Ovary (tissue), 9 donors: Measurements from ENCODE around the gene FGD4. TPM values are rescaled to one million over a fixed set of nuclear protein-coding genes. Genes with fewer than 3 reads are reported as not detected.

Source experiments
- DNase-seq, 5 donors: peaks; one replicate each; pipeline ENCODE4 v3.0.0-alpha.2; 2019 to 2020
- H3K27ac ChIP-seq, 2 donors: fragments of 200-600 bp; one replicate each; pipeline versions ENCODE4 v1.5.1 to v1.8.0; 2019 to 2022
- H3K27me3 ChIP-seq: fragments of 200-600 bp; one replicate; pipeline ENCODE4 v1.8.0; 2022
- H3K36me3 ChIP-seq: fragments of 200-600 bp; sonication (generic); one replicate; pipeline ENCODE4 v1.5.1; 2019
- H3K4me1 ChIP-seq: one replicate; pipeline ENCODE4 v1.8.1; 2013; ENCODE audit warnings: mild to moderate bottlenecking, moderate library complexity; ENCODE audit not compliant: insufficient read depth
- H3K4me3 ChIP-seq: fragments of 200-600 bp; sonication (generic); one replicate; pipeline ENCODE4 v1.5.1; 2017
- H3K9me3 ChIP-seq, 2 donors: fragments of 200-600 bp in 1 of 2; sonication (generic) in 1 of 2; one replicate each; pipeline versions ENCODE4 v1.5.1 to v1.8.1; 2013 to 2019; ENCODE audit warnings: mild to moderate bottlenecking in 1 of 2, moderate library complexity in 1 of 2
- CTCF ChIP-seq, 3 donors: fragments of 450-650 bp in 2 of 3; fragments of 200-600 bp in 1 of 3; IDR thresholded peaks; one replicate each; pipeline versions ENCODE4 v1.5.1 to v1.8.0; 2016 to 2022; ENCODE audit warnings: antibody characterized with exemption in 3 of 3, mild to moderate bottlenecking in 1 of 3
- EP300 ChIP-seq: sonication (generic); formaldehyde crosslinking; IDR thresholded peaks from one replicate; pipeline ENCODE4 v1.6.1; 2017; ENCODE audit warnings: antibody characterized with exemption
- POLR2A ChIP-seq: fragments of 450-650 bp; IDR thresholded peaks from one replicate; pipeline ENCODE4 v1.6.1; 2017; ENCODE audit warnings: antibody characterized with exemption, mild to moderate bottlenecking, moderate library complexity
- WGBS, 3 donors: extraction: QIAGEN DNeasy Blood & Tissue Kit in 1 of 3; methylation state at CpG; one replicate each; pipeline versions ENCODE4 v1.1.5 to v1.1.7; 2013 to 2017; 5-methylcytosine and 5-hydroxymethylcytosine counted together
- intact Hi-C, 4 donors: fragments of 100-400 bp; cut with DNase I; formaldehyde crosslinking; loops; one replicate each; pipeline versions ENCODE4 v1.11.0 to v1.15.1; 2022 to 2023
- polyA plus RNA-seq, 2 donors: library from polyadenylated mRNA; stranded (reverse); fragments of 200-250 nt in 1 of 2; fragments of 350-450 nt in 1 of 2; fragmentation: Illumina TruSeq in 1 of 2; extraction: RNeasy Lipid Tissue Mini Kit (QIAGEN cat#74804) in 1 of 2; gene quantifications; one replicate each; pipeline ENCODE4 v1.2.3, GENCODE V29; 2013 to 2014
- total RNA-seq, 7 donors: library from RNA; depleted of rRNA in 2 of 7; stranded (reverse); fragments of >200 nt in 2 of 7; fragmentation: NEBNext Ultra II Directional in 3 of 7; extraction: Animal tissue kit (Norgen Biotek cat#: 25700) in 3 of 7; gene quantifications; one replicate each; pipeline versions ENCODE4 v1.1.0 to v1.2.4, GENCODE V29; 2016 to 2023
- donor health status: DM: no; HTN: no; CAD: no; lungs with moderate emphysema.
- donor health status: DM: no; HTN: no; CAD: no.
- donor health status: Bipolar disorder and iron deficiency.
- donor health status: DM: yes; HTN: yes; CAD: no.
- donor health status: DM: no; HTN: no; CAD: no.
- donor health status: DM: yes; HTN: yes; CAD: no.

Gene FGD4
- total and polyA plus RNA-seq, 9 donors, result 14.6 to 85.0 (median 51.6) TPM

DNA sequence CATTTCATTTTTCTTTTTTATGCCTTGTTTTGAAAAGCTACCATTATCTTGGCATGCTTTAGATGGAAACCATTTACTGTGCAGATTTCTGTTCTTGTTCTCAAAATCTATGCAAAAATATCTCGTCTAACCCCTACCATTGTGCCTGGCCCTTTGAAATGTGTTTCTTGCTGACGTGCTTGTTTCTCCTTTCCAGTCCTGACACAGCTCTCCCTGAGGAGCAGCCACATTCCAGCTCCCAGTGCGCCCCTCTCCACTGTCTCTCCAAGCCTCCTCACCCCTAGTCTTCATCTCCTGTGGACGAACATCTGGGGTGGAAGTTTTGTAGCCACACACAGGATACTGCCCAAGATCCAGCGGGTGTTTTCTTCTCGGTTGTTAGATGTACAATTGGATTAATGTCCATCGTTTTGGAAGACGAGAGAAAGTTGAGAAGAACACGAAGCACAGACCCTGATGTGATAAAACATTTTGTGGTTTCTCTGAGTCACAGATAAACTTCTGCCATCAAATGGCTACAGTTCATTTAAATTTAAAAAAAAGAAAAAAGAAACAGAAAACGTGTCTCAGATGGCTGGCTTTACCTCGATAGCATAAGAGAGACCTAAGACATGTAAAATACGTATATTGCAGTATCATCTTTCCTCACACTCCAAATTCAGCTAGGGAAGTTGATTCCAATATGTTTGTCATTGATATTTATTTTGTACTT is 21.9 kb upstream of the FGD4 start:
- no peak overlapping the region for H3K4me3 ChIP-seq
- intact Hi-C loops, result no loop called here
- H3K27me3 ChIP-seq, result no peaks in the 10 kb centered on the region
- no peaks in the 10 kb centered on the region for H3K9me3 ChIP-seq
- H3K36me3 ChIP-seq, result no peaks in the 10 kb centered on the region
- DNase-seq, result peak in 1 of 5 donors; percentile 30
- peak overlapping the region in 1 of 2 donors; percentile 29 for H3K27ac ChIP-seq
- TF ChIP-seq EP300 (no peak), CTCF (IDR thresholded peaks at IDR 0.05) (no peak), POLR2A (no peak)
- H3K4me1 ChIP-seq, result peaks cover 4% of the 10 kb centered on the region
- 24 to 42% (median 26%) methylated on average over 12 of the region's 12 CpGs for WGBS, 3 donors

- no peak overlapping the region for H3K27ac ChIP-seq
- H3K36me3 ChIP-seq, result no peaks in the 10 kb centered on the region
- no peak for TF ChIP-seq POLR2A
- no peak for TF ChIP-seq EP300
- TF ChIP-seq CTCF (IDR thresholded peaks at IDR 0.05), result no peak
- intact Hi-C loops, result no loop called here
- peaks cover 4% of the 10 kb centered on the region for H3K4me1 ChIP-seq
- no peaks in the 10 kb centered on the region for H3K27me3 ChIP-seq
- H3K9me3 ChIP-seq, result no peaks in the 10 kb centered on the region
- H3K4me3 ChIP-seq, result no peak overlapping the region
- no peak for DNase-seq
- 87 to 92% (median 91%) methylated on average over 10 of the region's 10 CpGs for WGBS, 3 donors
Observed at GRCh38 chr12:32379213-32379612, 20.1 kb upstream of the FGD4 start.

DNA sequence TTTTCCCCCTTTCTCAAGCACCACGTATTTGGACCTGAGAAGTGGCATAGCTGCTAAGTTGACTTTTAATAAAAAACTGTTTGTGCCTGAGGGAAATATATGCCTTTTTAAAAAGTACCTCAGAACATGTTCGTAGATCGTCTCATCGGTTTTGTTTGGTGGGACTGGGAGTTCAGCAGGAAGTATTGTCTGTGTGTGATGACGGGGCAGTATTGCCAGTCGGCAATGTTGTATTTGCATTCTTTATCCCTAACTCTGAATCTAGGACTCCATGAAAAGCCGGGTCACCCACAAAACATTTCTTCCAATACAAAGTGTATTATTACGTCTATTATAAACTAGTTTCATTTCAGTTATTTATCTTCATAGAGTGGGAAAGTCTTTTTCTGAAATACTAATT is 19.7 kb upstream of the FGD4 start:
- intact Hi-C loops, result no loop called here
- WGBS, 3 donors, result 76 to 93% (median 77%) methylated on average over 8 of the region's 8 CpGs
- H3K4me3 ChIP-seq, result no peak overlapping the region

GRCh38 chr12:32382226-32382625 is 17.1 kb upstream of the FGD4 start:
- no peak for DNase-seq
- TF ChIP-seq EP300 (no peak), POLR2A (no peak), CTCF (IDR thresholded peaks at IDR 0.05) (no peak)
- Histone ChIP-seq H3K4me3 (no peak overlapping the region), H3K27ac (no peak overlapping the region), H3K4me1 (peaks cover 4% of the 10 kb centered on the region), H3K9me3 (no peaks in the 10 kb centered on the region), H3K36me3 (no peaks in the 10 kb centered on the region), H3K27me3 (no peaks in the 10 kb centered on the region)
- intact Hi-C loops, result no loop called here
- 80 to 87% (median 85%) methylated on average over 2 of the region's 2 CpGs for WGBS, 3 donors

More for the DNA sequence above, 19.7 kb upstream of the FGD4 start:
- Histone ChIP-seq H3K27me3 (no peaks in the 10 kb centered on the region), H3K9me3 (no peaks in the 10 kb centered on the region), H3K4me1 (peaks cover 4% of the 10 kb centered on the region), H3K36me3 (no peaks in the 10 kb centered on the region), H3K27ac (no peak overlapping the region)
- TF ChIP-seq CTCF (IDR thresholded peaks at IDR 0.05) (no peak), POLR2A (no peak), EP300 (no peak)
- DNase-seq, result no peak
